ENCODE measurements around the gene PAX7.
"Not testable (repeated sequence)": the region's sequence is repeated elsewhere in the genome, so short reads cannot be mapped to it uniquely, and the experiment has no call there.

PAX7 gene

GRCh38 chr1:18734461-18735223 lies 104.0 kb downstream of the PAX7 start:
- no peak for DNase-seq

GRCh38 chr1:18735224-18735997 lies 104.8 kb downstream of the PAX7 start:
- no peak for DNase-seq

- DNase-seq, result no peak
Observed at GRCh38 chr1:18736958-18737357, 106.3 kb downstream of the PAX7 start.

GRCh38 chr1:18738126-18738525 lies 107.5 kb downstream of the PAX7 start:
- no peak for DNase-seq

- no peak for DNase-seq
Observed at GRCh38 chr1:18738617-18739016, 108.0 kb downstream of the PAX7 start.

- DNase-seq, result no peak
Observed at GRCh38 chr1:18739408-18739807, 108.8 kb downstream of the PAX7 start.

- no peak for DNase-seq
Observed at GRCh38 chr1:18739897-18740296, 109.3 kb downstream of the PAX7 start.

GRCh38 chr1:18740617-18741016 lies 110.0 kb downstream of the PAX7 start:
- no peak for DNase-seq

- no peak for DNase-seq
Observed at GRCh38 chr1:18743233-18743632, 112.6 kb downstream of the PAX7 start.

- not testable (repeated sequence) for DNase-seq
Observed at GRCh38 chr1:18744381-18744780, 113.7 kb downstream of the PAX7 start.

GRCh38 chr1:18746981-18747380 lies 116.3 kb downstream of the PAX7 start:
- no peak for DNase-seq

- DNase-seq, result no peak
Observed at GRCh38 chr1:18747671-18748070, 117.0 kb downstream of the PAX7 start.

GRCh38 chr1:18748435-18748834 lies 117.8 kb downstream of the PAX7 start:
- DNase-seq, result no peak

- DNase-seq, result no peak
Observed at GRCh38 chr1:18749569-18749968, 118.9 kb downstream of the PAX7 start.

GRCh38 chr1:18750600-18750999 lies 120.0 kb downstream of the PAX7 start:
- no peak for DNase-seq

- DNase-seq, result no peak
Observed at GRCh38 chr1:18751425-18751824, 120.8 kb downstream of the PAX7 start.

- DNase-seq, result no peak
Observed at GRCh38 chr1:18752409-18752808, 121.8 kb downstream of the PAX7 start.

- no peak for DNase-seq
Observed at GRCh38 chr1:18760156-18760555, 129.5 kb downstream of the PAX7 start.

GRCh38 chr1:18761948-18762840 lies 131.5 kb downstream of the PAX7 start:
- no peak for DNase-seq

- DNase-seq, result no peak
Observed at GRCh38 chr1:18764362-18764761, 133.7 kb downstream of the PAX7 start.

GRCh38 chr1:18765725-18766124 lies 135.1 kb downstream of the PAX7 start:
- no peak for DNase-seq

- no peak for DNase-seq
Observed at GRCh38 chr1:18766328-18766727, 135.7 kb downstream of the PAX7 start.

GRCh38 chr1:18767576-18767975 lies 136.9 kb downstream of the PAX7 start:
- not testable (repeated sequence) for DNase-seq

Data from activated CD4-positive, alpha-beta T cell treated with anti-CD3 and anti-CD28 coated beads, Interleukin-2, Interleukin-6, amounts not matched to agents 100 ng/mL and 50 ng/mL, durations not matched to agents 16 hours and 8 hours (primary cell).